SHP77 treated with DMSO at 0.1 percent for 48 hours (cell line): ENCODE data around the gene RASSF10.

ENCODE experiments used
- DNase-seq: peaks from one replicate; lab custom pipeline; 2025; lab: John Stamatoyannopoulos, UW

The RASSF10 gene

DNA sequence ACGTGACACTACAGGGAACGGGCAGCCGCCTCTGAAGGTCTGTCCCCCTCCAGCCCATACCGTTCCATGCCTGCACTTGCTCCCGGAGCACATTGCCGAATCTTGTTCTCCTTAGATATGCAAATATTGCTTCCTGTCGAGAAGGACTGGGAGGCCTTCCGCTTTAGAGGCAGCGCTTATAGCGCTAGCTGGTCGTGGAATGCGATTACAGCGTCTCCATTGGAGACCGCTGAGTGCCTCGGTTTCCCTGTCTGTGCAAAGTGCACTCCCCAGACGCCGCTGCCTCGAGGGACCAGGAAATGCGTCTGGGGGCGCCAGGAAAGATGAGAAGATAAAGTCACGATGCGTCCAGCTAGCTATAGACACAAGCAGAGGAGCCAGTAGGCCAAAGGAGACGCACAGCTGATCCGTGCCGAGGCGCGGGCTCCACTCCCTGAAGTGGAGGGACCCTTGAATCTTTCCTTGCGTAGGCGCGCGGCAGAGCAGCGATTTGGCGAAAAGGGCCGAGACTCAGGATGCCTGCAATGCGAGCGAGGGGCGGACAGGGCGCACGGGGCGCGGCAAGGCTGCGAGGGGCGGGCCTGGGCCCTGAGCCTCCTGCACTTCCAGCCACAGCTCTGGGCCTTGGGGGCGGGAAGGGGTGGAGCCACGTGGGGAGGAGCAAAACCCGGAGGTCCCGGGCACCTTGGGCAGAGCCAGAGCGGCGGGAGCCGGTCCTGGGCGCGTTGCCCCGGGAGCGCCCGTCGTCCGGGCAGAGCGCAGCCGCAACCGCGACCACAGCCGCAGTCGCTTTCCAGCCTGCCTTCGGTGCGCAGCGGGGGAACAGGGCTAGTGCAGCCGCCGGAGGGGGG is at the start of gene RASSF10:
RASSF10 (plus strand) TSS at position 692 of the 851 bp plus-strand sequence. CDS start 261 bp downstream, outside the sequence.
- DNase-seq = no peak

DNA sequence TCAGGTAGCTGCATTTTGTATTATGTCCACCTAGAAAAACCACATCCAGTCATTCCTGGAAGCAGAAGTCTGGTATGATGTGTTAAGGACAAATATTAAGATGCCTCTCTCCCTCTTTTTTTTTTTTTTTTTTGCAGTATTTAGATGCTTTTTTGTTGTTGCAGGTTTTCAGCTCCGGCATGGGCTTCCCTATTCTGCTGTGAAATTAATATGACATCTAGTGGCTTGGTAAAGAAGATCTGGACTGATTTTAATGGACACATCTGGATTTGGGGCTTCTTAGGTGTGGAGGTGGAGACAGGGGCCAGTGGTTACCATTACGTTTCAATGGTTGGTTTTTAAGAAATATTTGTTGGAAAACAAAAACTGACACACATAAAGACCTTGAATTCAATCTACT is 47.5 kb upstream of the RASSF10 start:
- no peak for DNase-seq

- DNase-seq = no peak
Observed at GRCh38 chr11:12962306-12962705, 46.8 kb upstream of the RASSF10 start.

DNA sequence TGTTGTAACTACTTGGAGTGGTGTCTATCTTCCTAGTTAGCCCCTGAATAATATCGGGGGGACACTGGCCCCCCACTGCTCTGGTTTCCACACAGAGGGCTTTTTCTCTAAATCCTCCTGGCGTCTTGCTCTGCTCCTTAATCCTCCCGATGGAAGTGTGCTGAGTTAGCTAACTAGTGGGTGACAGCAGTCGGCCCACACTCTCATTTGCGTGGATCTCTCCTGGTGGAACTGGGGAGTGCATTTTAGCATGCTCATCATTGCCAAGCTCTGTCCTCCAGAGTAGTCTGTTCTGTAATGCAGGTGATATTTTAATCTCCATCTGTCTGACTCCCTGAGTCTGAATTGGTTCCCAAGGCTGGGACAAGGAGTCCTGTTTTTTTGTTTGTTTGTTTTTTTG is 46.1 kb upstream of the RASSF10 start:
- DNase-seq = no peak

DNA sequence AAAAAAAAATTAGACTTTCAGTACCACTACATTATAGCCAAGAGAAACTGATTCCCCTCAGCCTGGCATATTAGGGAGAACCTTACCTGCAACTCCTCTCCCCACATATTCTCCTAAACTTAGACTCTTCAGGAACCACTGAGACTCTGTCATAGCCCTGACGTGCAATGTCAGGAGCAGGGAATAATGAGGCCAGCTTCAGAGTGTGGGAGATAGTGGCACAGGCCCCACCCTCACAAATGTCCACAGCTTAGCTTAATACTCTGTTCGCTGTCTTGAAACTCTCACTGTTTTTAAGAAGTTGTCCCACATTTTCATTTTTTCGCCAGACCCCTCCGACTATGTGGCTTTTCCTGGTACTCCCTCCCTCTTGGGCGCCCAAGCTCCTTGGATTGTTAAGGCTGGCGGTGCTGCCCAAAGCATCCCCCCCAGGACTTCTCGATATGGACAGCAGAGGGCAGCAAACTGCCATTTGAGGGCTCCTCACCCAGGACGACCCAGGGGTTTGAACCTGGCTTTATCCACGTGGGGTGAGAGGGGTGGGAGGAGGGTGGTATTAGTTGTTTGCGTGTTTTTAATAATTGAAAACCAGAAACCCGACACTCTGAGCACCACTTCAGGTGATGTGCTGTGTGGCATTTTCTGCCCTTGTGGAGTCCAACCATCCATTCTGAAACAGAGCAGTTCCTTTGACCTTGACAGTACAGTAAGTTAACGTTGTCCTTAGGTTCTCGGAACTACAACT is 45.2 kb upstream of the RASSF10 start:
- DNase-seq = no peak

DNA sequence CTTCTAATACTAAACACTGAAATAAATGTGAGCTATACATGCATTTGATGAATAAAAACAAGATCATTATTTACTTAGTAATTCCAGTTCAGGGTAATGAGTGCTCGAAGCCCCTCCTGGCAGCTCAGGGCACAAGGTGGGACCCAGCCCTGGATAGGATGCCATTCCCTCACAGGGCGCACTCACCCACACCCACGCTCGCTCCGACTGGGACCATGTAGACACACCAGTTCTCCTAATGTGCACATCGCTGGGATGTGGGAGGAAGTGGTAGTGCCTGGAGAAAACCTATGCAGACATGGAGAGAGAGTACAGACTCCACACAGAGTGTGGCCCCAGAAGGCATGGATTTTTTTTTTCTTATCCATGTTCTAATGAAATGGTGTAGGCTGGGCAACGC is 44.5 kb upstream of the RASSF10 start:
- DNase-seq = no peak

GRCh38 chr11:12966002-12966401 is 43.1 kb upstream of the RASSF10 start:
- DNase-seq = no peak

DNA sequence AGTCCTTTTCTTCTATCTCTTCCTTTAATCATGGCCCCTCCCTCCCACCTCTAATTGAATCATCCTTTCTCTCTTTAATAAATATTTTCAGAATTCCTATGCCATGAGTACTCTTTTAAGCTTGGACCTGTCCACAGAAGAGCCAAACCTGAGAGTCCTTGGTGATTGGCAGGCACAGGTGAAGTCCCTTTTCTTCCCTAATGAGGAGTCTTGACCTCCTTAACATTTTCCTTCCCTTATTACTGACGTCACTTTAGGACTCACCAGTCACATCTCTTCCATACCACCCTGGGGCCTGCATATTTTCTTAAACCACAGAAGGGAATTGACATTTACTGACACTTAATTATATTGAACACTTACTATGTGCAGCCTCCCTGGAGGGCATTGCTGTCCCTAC is 41.0 kb upstream of the RASSF10 start:
- no peak for DNase-seq

DNA sequence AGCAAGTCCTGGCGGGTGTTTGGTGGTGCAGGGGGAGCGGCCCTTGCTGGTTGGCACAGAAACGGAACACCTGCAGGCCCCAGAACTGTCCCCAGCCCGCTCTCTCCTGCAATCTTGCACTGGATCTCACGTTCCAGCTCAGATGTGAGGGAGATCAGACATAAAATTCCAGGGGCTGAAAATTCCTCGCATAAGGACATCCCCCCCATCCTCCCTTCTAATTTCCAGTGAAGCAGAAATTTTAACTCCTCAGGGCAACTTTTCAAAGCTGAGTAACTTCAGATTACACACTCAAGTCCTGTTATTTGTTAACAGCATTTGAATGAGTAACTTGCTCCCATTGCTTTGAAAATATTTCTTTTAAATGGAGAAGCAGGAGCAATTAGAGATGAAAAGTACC is 40.3 kb upstream of the RASSF10 start:
- no peak for DNase-seq

DNA sequence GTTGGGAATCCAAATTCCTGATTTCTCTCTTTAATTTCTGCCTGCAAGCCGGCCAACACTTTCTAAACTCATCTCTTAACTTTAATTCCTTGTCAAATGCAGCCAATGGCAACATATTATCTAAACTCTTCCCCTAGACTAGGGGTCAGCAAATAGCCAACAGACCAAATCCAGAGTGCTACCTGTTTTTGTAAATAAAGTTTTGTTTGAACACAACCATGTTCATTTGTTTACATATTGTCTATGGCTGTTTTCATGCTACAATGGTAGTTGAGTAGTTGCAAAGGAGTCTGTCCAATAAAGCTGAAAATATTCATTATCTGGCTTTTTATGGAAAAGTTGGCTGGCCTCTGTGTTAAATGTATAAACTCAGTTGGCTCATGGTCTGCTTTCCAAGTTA is 37.2 kb upstream of the RASSF10 start:
- DNase-seq = no peak

- no peak for DNase-seq
Observed at GRCh38 chr11:12973528-12974181, 35.5 kb upstream of the RASSF10 start.

DNA sequence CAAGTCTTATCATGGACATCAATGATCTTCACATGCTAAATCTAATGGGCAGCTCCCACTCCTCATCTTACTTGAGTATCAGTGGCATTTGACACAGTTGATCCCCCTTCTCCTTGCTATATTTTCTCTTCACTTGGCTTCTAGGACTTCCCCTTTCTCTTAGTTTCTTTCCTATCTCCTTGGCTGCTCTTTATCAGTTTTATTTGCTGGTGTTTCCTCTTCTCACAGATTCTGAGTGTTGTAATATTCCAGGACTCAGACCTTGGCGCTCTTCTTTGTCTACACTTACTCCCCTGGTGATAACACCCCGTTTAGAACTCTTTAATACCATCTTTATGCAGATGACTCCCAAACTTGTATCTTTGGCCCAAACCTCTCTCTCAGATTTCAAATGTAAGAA is 33.9 kb upstream of the RASSF10 start:
- no peak for DNase-seq

DNA sequence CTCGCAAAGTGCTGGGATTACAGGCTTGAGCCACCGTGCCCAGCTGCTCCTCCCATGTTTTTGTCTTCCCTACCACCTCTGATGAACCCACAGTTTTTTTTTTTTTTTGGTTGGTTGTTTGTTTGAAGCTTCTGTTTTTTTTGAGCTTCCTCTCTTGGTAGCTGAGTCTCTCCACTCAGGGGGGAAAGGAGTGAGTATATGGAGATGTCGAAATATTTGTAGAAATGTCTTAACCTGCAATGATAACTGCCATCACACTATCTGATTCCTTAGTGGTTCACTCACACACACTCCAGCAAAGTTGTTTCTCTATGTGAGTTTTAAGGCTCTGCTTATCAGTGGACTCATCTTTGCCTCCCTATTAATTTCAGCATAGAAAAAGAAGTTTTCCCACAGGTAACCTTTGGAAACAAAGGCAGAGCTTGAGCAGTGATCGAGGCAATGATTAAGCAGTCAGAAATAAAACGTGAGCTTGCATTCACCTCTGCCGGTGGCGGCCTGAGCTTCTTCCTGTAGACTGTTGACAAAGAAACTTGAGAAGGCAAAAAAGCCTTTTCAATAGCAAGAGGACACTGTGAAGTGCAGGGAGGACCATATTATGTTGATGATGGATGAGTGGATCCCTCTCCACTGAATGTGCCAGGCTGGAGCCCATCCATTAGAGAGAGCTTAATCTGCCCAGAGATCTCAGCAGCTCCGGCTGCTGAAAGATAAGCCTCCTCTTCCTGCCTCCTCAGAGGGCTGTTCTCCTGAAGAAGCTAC is 29.0 kb upstream of the RASSF10 start:
- DNase-seq = peak; percentile 51

GRCh38 chr11:12981676-12982522 is 27.2 kb upstream of the RASSF10 start:
- DNase-seq = no peak

- DNase-seq = no peak
Observed at GRCh38 chr11:12983336-12983735, 25.8 kb upstream of the RASSF10 start.

GRCh38 chr11:12986194-12986898 is 22.8 kb upstream of the RASSF10 start:
- no peak for DNase-seq

DNA sequence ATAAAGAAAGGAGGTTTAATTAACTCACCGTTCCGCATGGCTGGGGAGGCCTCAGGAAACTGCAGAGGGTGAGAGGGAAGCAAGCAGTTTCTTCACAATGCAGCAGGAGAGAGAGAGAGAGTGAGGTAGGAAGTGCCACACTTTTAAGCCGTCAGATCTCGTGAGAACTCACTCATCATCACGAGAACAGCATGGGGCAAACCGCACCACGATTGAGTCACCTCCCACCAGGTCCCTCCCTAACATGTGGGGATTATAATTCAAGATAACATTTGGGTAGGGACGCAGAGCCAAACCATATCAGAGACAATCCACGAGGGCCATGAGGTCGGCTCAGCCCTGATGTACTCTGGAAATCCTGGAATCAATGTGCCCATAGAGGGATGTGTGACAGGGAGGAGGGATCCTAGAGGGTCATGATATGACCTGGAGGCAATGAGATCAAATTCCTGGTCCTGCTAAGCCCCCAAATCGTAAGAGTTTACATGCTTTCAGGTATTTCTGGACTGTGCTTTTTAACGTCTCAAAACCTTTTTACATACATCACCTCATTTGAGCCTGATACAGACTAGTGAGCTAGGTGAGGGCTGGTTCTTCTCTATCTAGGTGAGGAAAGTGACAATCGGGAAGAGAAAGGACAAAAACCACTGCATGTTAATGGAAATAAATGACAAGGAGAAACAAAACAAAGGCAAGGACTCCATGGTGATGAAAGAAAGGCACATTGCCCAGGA is 19.5 kb upstream of the RASSF10 start:
- no peak for DNase-seq

GRCh38 chr11:12990162-12990480 is 19.0 kb upstream of the RASSF10 start:
- DNase-seq = no peak

GRCh38 chr11:12991426-12991825 is 17.7 kb upstream of the RASSF10 start:
- no peak for DNase-seq

- DNase-seq = no peak
Observed at GRCh38 chr11:12993626-12994025, 15.5 kb upstream of the RASSF10 start.
